ENCODE data around the gene RBMS1.
"Not testable (repeated sequence)": the region's sequence is repeated elsewhere in the genome, so short reads cannot be mapped to it uniquely, and the experiment has no call there.

Gene RBMS1

GRCh38 chr2:160499865-160500264 lies 6.3 kb upstream of the RBMS1 start:
- DNase-seq = no peak

- DNase-seq = no peak
These were observed 4.5 kb upstream of the RBMS1 start for GRCh38 chr2:160498137-160498536.

DNA sequence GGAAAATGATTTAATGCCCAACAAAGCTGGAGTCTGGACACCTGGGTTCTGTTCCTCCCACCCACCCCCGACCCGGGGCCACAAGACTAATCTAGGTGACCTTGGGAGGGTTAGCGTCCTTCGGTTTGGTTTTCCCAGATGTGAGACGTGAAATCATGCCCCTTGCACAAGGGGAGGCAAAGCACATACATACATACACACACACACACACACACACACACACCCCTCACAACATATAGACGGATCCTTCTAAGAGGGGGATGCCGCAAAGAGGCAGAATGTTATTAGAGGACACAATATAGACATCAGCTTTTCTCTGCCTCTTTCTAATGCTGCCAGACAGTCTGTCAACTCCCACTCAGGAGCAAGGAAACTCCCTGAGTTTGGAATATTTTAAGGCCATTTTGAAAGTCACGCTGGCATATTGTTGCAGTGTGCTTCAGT lies 616 bp upstream of the RBMS1 start:
- DNase-seq = no peak

DNA sequence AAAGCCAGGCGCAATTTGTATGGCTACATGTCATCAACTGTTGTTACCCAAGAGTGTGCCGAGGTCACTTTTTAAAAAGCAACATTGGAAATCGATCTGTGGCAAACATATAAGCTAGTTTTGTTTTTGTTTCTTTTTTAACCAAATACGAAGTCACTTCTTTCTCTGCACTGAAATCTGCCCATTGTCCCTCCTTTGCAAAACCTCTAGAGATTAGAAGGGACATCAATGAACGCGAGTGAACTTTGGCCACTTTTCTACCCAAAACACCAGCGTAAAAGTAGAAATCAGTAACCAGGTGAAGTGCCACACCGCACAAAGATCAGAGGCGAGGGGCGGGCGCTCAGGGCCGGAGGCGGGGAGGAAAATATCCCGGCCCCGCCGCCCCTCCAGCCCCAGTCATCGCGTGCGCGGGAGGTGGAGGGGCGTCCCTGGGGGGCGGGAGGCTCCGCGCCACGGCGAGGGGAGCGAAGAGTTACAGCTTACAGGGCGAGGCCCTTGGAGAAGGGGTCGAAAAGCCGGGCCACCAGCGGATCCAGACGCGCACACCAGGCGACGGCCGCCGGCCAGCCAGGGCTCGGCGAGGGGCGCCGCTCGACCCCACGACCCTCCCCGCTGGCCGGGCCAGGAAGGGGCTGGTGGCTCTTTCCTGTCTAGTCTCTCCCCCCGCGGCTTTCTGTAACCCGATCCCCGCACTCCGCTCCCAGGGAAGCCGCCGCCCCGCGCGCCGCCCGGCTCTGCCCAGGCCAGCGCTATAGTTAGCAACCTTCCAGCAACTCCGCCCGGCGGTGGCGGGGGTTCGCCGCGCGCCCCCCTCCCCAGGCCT lies 993 bp downstream of the RBMS1 start:
- peak; percentile 72 for DNase-seq

- DNase-seq = no peak
These were observed 1.7 kb downstream of the RBMS1 start for GRCh38 chr2:160491911-160492371.

DNA sequence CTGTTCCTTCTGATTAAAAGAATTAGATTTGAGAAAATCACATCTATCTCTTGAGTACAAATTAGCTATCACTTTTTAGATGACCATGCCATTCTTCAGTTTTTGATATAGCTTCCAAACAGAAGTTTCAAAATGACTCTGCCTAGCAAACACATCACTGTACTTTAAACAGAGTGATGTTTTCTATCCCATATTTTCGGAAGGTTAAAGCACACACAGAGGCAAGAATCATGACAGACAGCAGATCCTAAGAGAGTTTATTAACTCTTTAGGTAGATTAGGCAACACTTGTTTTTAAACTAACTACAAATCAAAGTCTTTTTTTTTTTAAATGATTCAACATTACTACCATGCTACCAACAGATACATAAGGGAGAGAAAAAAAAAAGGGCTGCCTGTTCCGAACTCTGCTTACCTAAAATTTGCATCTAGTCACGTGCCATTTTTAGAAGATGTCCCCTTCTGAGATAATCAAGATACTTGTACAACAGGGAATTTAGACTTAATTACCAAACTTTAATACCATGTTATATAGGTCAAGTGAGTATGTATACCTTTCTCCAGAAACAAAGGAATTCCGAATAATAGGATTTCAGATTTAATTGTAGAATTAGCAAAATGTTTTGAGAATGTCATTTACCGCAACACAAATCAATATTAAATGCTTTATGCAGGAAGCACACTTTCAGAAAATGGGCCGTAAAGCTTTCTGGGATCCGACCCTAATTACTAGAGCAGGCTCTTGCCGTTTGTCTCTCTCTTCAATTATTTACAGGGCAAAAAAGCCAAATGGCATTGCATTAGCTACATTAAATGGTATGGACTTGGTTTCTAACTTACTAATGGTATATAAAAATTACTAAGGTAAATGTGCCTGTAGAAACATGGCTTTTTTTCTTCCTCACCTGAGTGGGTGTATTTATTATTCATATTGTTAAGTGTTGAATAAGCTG lies 2.6 kb downstream of the RBMS1 start:
- DNase-seq = no peak

DNA sequence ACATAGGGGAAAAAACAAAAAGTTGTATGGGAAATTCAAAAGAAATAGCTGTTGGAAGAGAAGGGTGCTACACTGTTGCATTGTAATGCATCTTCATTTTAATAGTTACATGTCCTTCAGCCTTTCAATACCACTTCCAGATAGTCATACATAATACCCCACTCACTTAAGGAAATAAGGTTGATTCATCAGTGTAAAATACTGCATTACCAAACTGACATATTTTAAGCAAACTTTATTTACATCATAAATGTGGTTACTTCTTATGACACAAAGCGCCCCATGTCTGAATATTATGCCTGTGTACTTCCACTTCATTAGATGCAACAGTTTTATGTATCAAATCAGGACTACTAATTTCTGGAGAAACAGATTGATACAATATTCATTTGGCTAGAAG lies 4.5 kb downstream of the RBMS1 start:
- no peak for DNase-seq

DNA sequence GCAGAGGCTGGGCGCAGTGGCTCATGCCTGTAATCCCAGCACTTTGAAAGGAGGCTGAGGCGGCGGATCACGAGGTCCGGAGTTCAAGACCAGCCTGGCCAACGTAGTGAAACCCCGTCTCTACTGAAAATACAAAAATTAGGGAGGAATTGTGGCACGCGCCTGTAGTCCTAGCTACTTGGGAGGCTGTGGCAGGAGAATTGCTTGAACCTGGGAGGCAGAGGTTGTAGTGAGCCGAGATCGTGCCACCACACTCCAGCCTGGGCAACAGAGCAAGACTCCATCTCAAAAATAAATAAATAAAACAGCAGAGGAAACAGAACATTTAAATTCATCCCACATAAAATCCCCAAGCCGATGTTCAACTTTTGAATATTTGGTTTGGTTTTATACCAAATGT lies 5.3 kb downstream of the RBMS1 start:
- not testable (repeated sequence) for DNase-seq

DNA sequence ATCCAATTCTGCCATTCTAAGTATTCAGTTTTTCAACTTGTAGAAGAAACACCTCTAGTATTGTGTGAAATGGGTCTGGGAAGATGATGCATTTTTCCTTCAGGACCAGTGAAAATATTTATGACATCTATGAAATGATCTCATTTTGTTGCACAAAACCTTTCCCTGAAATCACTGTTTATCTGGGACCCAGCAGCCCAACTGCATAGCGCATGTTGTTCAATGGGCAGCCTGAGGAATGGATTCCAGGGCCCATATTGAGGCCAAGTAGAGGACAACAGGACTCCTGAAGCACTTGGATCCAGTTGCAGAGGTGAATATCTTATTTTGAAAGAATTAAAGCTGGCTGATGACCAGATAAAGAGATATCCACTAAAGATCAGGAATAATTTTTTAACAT lies 7.3 kb downstream of the RBMS1 start:
- DNase-seq = no peak

DNA sequence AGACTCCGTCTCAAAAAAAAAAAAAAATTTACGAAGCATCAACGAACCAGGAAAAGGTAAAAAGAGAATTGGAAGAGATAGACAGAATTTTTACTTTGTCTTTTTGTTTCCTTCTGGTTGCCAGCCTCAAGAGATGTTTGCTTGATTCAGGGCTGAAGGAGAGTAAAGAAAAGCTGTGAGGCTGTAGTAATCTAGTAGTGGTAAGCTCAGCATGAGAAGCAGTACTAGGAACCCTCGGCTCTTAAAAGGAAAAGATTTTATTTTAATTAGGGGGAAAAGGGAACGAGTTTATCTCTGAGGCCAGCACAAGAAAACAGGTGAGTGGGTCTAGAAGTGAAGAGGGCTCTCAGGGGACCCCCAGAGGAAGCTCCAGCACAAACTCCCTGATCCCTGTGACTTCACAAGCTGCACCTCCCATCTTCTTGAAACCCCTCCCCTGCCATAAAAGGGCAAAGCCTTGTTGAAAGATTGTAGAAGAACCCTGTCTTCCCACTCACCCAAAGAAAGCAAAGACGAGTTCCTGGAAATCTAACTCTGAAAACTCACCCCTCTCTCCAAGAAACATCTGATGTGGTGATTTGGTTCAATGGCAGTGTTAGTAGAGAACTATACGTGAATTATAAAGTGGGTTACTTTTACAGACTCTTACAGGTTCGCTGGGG lies 8.6 kb downstream of the RBMS1 start:
- DNase-seq = no peak

- DNase-seq = no peak
These were observed 10.9 kb downstream of the RBMS1 start for GRCh38 chr2:160482673-160483072.

GRCh38 chr2:160479269-160479668 lies 14.3 kb downstream of the RBMS1 start:
- DNase-seq = no peak

DNA sequence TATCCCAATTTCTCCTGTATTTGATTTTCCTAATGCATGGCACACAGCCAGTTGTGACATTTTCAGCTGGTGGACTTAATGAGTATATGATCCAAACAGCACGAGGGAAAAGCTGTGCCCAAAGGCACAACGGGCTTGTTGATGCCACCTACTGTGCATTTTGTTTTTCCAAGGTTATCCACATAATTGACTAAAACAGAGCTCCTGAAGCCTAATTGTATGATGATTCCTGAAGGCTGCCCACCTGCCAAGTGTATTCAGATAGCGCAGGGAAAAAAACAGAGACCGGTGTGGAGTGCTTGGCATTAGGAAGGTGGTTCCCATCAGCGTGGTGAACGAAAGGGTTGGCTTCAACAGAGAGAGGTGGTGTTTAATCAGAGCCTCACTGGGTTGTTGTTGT lies 14.9 kb downstream of the RBMS1 start:
- no peak for DNase-seq

DNA sequence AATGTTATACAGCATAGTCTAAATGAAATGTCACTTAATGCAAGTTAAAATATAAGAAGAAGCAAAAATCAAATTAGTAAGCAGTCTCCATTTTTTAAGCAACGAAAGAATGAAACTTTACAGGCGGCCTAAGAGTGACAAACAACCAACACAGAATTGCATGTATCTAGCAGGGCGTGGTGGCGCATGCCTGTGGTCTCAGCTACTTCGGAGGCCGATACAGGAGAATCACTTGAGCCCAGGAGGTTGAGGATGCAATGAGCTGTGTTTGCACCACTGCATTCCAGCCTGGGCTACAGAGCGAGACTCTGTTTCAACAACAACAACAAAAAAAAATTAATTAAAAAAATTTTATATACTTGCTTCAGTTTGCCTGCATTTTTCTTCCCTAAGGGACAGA lies 16.6 kb downstream of the RBMS1 start:
- DNase-seq = no peak

- DNase-seq = no peak
These were observed 18.5 kb downstream of the RBMS1 start for GRCh38 chr2:160474891-160475787.

- DNase-seq = no peak
These were observed 19.3 kb downstream of the RBMS1 start for GRCh38 chr2:160474319-160474645.

DNA sequence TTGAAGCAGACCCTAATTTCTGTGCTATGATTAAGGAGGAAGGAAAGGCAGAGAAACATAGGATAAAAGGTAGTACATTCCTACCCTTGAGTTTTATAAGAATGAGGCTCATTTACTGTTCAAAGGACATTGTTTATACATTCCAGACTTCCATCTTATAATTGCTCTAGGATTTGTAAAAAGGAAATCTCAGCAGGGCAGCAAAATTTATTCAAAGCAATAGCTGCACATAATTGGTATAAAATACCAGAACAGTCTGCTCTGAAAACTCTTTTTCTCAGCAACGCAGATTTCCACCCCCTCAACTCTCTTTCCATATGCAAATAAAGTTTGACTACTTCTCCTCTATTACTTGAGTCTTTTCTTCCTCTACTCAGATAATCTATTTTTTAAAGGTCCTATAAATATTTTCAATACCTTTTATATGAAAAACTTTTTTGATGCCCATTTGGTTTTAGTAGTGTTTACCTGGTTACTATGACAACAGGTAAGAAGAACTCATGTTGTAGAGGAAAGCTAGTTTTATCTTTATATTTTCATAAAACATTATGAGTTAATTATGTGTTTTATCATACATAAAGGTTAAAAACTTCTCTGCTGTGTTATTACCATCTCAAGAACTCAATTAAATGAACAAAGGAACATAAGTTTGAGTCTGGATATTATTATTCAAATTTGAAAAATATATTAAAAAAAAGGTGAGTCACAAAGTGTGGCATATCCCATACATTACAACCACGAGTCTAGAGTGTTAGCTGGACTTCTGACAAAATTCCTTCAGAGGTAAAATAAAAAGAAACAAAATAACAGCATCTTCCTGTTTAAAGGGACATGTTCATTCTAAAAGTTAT lies 19.9 kb downstream of the RBMS1 start:
- DNase-seq = no peak

DNA sequence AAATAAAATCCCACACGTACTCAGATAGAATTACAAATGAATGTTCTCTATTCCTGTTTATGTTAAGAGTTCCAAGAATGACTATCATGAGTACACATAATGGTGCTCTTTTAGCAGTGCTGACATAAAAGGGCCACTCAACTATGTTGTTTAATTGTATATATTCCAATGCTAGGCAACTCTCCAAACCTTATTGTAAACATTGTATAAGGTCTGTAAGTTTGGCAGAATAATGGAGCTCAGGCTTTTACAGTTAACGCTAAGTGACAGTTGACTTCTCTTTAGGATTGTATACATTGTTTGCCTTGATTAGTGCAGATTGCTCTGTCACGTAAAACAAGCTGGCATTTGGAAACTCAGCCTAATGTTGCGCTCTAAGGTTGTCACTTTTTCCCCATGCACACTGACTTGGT lies 20.8 kb downstream of the RBMS1 start:
- DNase-seq = no peak

- no peak for DNase-seq
These were observed 21.7 kb downstream of the RBMS1 start for GRCh38 chr2:160471950-160472349.

GRCh38 chr2:160469621-160470204 lies 23.9 kb downstream of the RBMS1 start:
- DNase-seq = no peak

DNA sequence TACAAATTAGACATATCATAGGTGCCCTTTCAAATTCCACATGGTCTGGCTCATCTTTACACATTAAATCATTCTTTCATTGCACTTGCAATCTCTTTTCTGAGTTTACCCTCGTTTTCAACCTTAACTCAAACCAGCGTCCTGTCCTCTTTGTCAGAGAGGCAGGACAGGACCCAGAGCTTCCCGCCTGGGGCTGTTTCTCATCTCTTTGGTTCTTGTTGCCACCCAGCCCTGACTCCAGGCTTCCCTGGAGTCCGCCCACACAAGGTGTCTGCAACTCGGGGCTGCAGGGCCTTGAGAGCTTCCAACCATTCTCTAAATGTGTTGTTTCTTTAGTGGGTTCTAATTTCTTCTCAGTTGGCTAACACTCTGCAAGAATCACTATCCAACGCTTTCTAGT lies 24.4 kb downstream of the RBMS1 start:
- DNase-seq = no peak
